Neural progenitor cell (in vitro differentiated cells): ENCODE data around the gene OR13C2. TPM values are rescaled to one million over a fixed set of nuclear protein-coding genes. Genes with fewer than 3 reads are reported as not detected.

Source experiments
- DNase-seq: peaks from one replicate; pipeline ENCODE4 v3.0.0-alpha.2; 2016; ENCODE audit warnings: low spot score
- H2AFZ ChIP-seq: fragments of 200-600 bp; sonication (generic); replicated peaks from 2 replicates; pipeline ENCODE4 v1.6.1; 2016; ENCODE audit warnings: antibody characterized with exemption
- H3F3A ChIP-seq: fragments of 200-600 bp; sonication (generic); 2 replicates; pipeline ENCODE4 v1.6.1; 2016; ENCODE audit warnings: antibody characterized with exemption, low read depth
- H3K27ac ChIP-seq: fragments of 200-600 bp; sonication (generic); 2 replicates; pipeline ENCODE4 v1.5.1; 2016; ENCODE audit warnings: mild to moderate bottlenecking
- H3K27me3 ChIP-seq: fragments of 200-600 bp; sonication (generic); 2 replicates; pipeline ENCODE4 v1.6.1; 2016; ENCODE audit warnings: mild to moderate bottlenecking, moderate library complexity
- H3K36me3 ChIP-seq: fragments of 200-600 bp; sonication (generic); 2 replicates; pipeline ENCODE4 v1.5.1; 2016
- H3K4me1 ChIP-seq: fragments of 200-600 bp; sonication (generic); 2 replicates; pipeline ENCODE4 v1.6.1; 2016; ENCODE audit warnings: mixed run types
- H3K4me2 ChIP-seq: fragments of 200-600 bp; sonication (generic); 2 replicates; pipeline ENCODE4 v1.6.1; 2016
- H3K4me3 ChIP-seq: fragments of 200-600 bp; sonication (generic); 2 replicates; pipeline ENCODE4 v1.5.1; 2016
- H3K79me2 ChIP-seq: fragments of 200-600 bp; sonication (generic); 2 replicates; pipeline ENCODE4 v1.6.1; 2016; ENCODE audit warnings: low read depth
- H3K9ac ChIP-seq: fragments of 200-600 bp; sonication (generic); 2 replicates; pipeline ENCODE4 v1.6.1; 2016
- H3K9me3 ChIP-seq: fragments of 200-600 bp; sonication (generic); 2 replicates; pipeline ENCODE4 v1.5.1; 2016; ENCODE audit warnings: low read depth
- H4K20me1 ChIP-seq: fragments of 200-600 bp; sonication (generic); 2 replicates; pipeline ENCODE4 v1.6.1; 2016; ENCODE audit warnings: low read depth
- H3K27ac Mint-ChIP-seq: 3 replicates; pipeline ENCODE4 v1.8.0; 2021; ENCODE audit warnings: mixed read lengths
- H3K27me3 Mint-ChIP-seq: 2 replicates; pipeline ENCODE4 v1.8.0; 2022; ENCODE audit warnings: low read depth, mild to moderate bottlenecking, inconsistent platforms, moderate library complexity, mixed read lengths; ENCODE audit not compliant: insufficient read depth
- H3K36me3 Mint-ChIP-seq: 3 replicates; pipeline ENCODE4 v1.8.0; 2021; ENCODE audit warnings: mixed read lengths
- H3K4me1 Mint-ChIP-seq: 3 replicates; pipeline ENCODE4 v1.8.0; 2021; ENCODE audit warnings: mixed read lengths
- H3K4me3 Mint-ChIP-seq: 3 replicates; pipeline ENCODE4 v1.8.0; 2021; ENCODE audit warnings: mild to moderate bottlenecking, moderate library complexity, mixed read lengths
- H3K9me3 Mint-ChIP-seq: 3 replicates; pipeline ENCODE4 v1.8.0; 2020; ENCODE audit warnings: mixed read lengths
- EZH2 ChIP-seq: fragments of 200-600 bp; sonication (generic); IDR thresholded peaks from 2 replicates; pipeline ENCODE4 v1.6.1; 2017; ENCODE audit warnings: antibody characterized with exemption, mild to moderate bottlenecking, moderate library complexity
- EZH2phosphoT487 ChIP-seq: fragments of 200-600 bp; sonication (generic); IDR thresholded peaks from 2 replicates; pipeline ENCODE4 v1.6.1; 2017; ENCODE audit warnings: antibody characterized with exemption
- total RNA-seq: library from RNA; depleted of rRNA; stranded (reverse); fragments of >200 nt; gene quantifications from 2 replicates; pipeline ENCODE4 v1.2.3, GENCODE V29; 2015; ENCODE audit warnings: low replicate concordance
- TF ChIP-seq, protein P1 (sequence below): fragments of 200-600 bp; sonication (generic); IDR thresholded peaks from 2 replicates; pipeline ENCODE4 v1.5.1; 2017; ENCODE audit warnings: antibody characterized with exemption, mild to moderate bottlenecking

Gene OR13C2
- total RNA-seq, 1 donor from 2014 or later, result not detected

DNA sequence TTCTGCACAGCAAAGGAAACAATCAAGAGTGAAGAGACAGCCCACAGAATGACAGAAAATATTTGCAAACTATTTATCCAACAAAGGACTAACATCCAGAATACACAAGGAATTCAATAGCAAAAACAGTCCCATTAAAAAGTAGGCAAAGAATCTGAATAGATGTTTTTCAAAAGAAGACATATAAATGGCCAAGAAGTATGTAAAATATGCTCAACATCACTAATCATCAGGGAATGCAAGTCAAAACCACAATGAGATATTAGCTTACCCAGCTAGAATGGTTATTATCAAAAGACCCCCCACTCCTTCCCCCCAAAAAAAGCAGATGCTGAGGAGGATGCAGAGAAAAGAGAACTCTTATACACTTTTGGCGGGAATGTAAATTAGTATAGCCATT, 49.9 kb downstream of the OR13C2 start:
- H3K4me3 ChIP-seq, result no peak overlapping the region
- Mint-ChIP-seq H3K4me3 (no peak overlapping the region), H3K9me3 (peaks cover 15% of the 10 kb centered on the region), H3K36me3 (no peaks in the 10 kb centered on the region), H3K4me1 (no peaks in the 10 kb centered on the region), H3K27ac (no peak overlapping the region), H3K27me3 (peaks cover 2% of the 10 kb centered on the region)
- no peak overlapping the region for H2AFZ ChIP-seq
- no peaks in the 10 kb centered on the region for H3K36me3 ChIP-seq
- H3K27ac ChIP-seq, result no peak overlapping the region
- no peak overlapping the region for H3K4me2 ChIP-seq
- no peaks in the 10 kb centered on the region for H4K20me1 ChIP-seq
- H3K79me2 ChIP-seq, result no peaks in the 10 kb centered on the region
- H3K27me3 ChIP-seq, result no peaks in the 10 kb centered on the region
- H3F3A ChIP-seq, result no peaks in the 10 kb centered on the region
- no peaks in the 10 kb centered on the region for H3K4me1 ChIP-seq
- no peak overlapping the region for H3K9ac ChIP-seq
- no peaks in the 10 kb centered on the region for H3K9me3 ChIP-seq
- TF ChIP-seq EZH2phosphoT487, result no peak
- TF ChIP-seq, protein P1, sequence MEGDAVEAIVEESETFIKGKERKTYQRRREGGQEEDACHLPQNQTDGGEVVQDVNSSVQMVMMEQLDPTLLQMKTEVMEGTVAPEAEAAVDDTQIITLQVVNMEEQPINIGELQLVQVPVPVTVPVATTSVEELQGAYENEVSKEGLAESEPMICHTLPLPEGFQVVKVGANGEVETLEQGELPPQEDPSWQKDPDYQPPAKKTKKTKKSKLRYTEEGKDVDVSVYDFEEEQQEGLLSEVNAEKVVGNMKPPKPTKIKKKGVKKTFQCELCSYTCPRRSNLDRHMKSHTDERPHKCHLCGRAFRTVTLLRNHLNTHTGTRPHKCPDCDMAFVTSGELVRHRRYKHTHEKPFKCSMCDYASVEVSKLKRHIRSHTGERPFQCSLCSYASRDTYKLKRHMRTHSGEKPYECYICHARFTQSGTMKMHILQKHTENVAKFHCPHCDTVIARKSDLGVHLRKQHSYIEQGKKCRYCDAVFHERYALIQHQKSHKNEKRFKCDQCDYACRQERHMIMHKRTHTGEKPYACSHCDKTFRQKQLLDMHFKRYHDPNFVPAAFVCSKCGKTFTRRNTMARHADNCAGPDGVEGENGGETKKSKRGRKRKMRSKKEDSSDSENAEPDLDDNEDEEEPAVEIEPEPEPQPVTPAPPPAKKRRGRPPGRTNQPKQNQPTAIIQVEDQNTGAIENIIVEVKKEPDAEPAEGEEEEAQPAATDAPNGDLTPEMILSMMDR, result no peak
- TF ChIP-seq EZH2, result no peak
- no peak for DNase-seq

Other genes with a start within 250 kb of the OR13C2 start
- not detected in 2 replicates for gene OR13F1, start 101.4 kb downstream of the OR13C2 start, total RNA-seq
- gene OR13C4, start 78.4 kb downstream of the OR13C2 start, total RNA-seq, result not detected in 2 replicates
- not detected in 2 replicates for gene OR13C3, start 68.8 kb downstream of the OR13C2 start, total RNA-seq
- not detected in 2 replicates for gene OR13C8, start 36.5 kb downstream of the OR13C2 start, total RNA-seq
- 0.25 TPM in 1 of 2 replicates, not detected in the other for gene OR13C5, start 6.2 kb downstream of the OR13C2 start, total RNA-seq
- not detected in 2 replicates for gene OR13C9, start 12.6 kb upstream of the OR13C2 start, total RNA-seq
- gene OR13D1, start 88.9 kb upstream of the OR13C2 start, total RNA-seq, result not detected in 2 replicates
- gene NIPSNAP3A, start 142.1 kb upstream of the OR13C2 start, total RNA-seq, result 31.9 and 55.3 TPM in 2 replicates
- gene NIPSNAP3B, start 158.5 kb upstream of the OR13C2 start, total RNA-seq, result 1.3 and 2.1 TPM in 2 replicates